Pancreas (tissue), 10 donors: ENCODE data around the gene NSUN5. TPM values are rescaled to one million over a fixed set of nuclear protein-coding genes. Genes with fewer than 3 reads are reported as not detected.

Experiments
- ATAC-seq, 4 donors: fragments of 200-7000 bp; cut with Tn5 transposase; one replicate each; pipeline versions ENCODE4 v1.8.0 to v1.9.1; 2020; ENCODE audit warnings: mild to moderate bottlenecking in 4 of 4, moderate library complexity in 4 of 4
- DNase-seq, 6 donors: peaks; one replicate each; pipeline ENCODE4 v3.0.0-alpha.2; 2020
- FAIRE-seq: peaks from 2 replicates; lab custom pipeline; 2012; peaks lifted over from hg19 to GRCh38; lab: Jason Lieb, UNC
- H3K27ac ChIP-seq, 4 donors: fragments of 200-600 bp; sonication (generic); 1 replicate in 3 of 4; 2 replicates in 1 of 4; pipeline versions ENCODE4 v1.5.0 to v1.8.0; 2020
- H3K27me3 ChIP-seq, 4 donors: fragments of 200-600 bp; one replicate each; pipeline ENCODE4 v1.8.0; 2021
- H3K36me3 ChIP-seq, 3 donors: fragments of 200-600 bp; sonication (generic) in 1 of 3; one replicate each; pipeline versions ENCODE4 v1.5.0 to v1.8.0; 2020 to 2021
- H3K4me1 ChIP-seq, 3 donors: fragments of 200-600 bp; one replicate each; pipeline ENCODE4 v1.8.0; 2021
- H3K4me3 ChIP-seq, 4 donors: fragments of 200-600 bp; sonication (generic) in 2 of 4; one replicate each; pipeline versions ENCODE4 v1.5.0 to v1.8.0; 2020 to 2021
- H3K9me3 ChIP-seq, 4 donors: fragments of 200-600 bp; one replicate each; pipeline ENCODE4 v1.8.0; 2021
- WGBS, 2 donors: extraction: QIAGEN DNeasy Blood & Tissue Kit; methylation state at CpG; one replicate each; pipeline ENCODE4 v1.1.7; 2013; 5-methylcytosine and 5-hydroxymethylcytosine counted together
- intact Hi-C, 3 donors: fragments of 100-400 bp; cut with DNase I; formaldehyde crosslinking; loops; one replicate each; pipeline versions ENCODE4 v1.11.1 to v1.14.2; 2022
- polyA plus RNA-seq, 2 donors: library from polyadenylated mRNA; stranded (reverse); fragments of 200-250 nt; gene quantifications; one replicate each; pipeline ENCODE4 v1.2.3, GENCODE V29; 2013
- total RNA-seq, 6 donors: library from RNA; stranded (reverse); fragmentation: NEBNext Ultra II Directional in 4 of 6; extraction: Animal tissue kit (Norgen Biotek cat#: 25700) in 4 of 6; gene quantifications; one replicate each; pipeline versions ENCODE4 v1.2.1 to v1.2.4, GENCODE V29; 2021 to 2023
- TF ChIP-seq, protein P1 (sequence below), 4 donors: fragments of 200-600 bp; sonication (generic) in 3 of 4; IDR thresholded peaks; one replicate each; pipeline versions ENCODE4 v1.5.0 to v1.8.0; 2021; ENCODE audit warnings: antibody characterized with exemption in 4 of 4
- donor health status: healthy with polysubstance abuse.
- donor health status: DM: no; HTN: no; CAD: no; lungs with moderate emphysema.
- donor health status: DM: no; HTN: no; CAD: no.
- donor health status: control.
- donor health status: control.
- donor health status: Bipolar disorder and iron deficiency.
- donor health status: DM: yes; HTN: yes; CAD: no.
- donor health status: DM: no; HTN: no; CAD: no.
- donor health status: DM: no; HTN: no; CAD: no.
- donor health status: DM: yes; HTN: yes; CAD: no.

The NSUN5 gene
- total and polyA plus RNA-seq, 8 donors, result 11.4 to 35.3 (median 17.9) TPM

DNA sequence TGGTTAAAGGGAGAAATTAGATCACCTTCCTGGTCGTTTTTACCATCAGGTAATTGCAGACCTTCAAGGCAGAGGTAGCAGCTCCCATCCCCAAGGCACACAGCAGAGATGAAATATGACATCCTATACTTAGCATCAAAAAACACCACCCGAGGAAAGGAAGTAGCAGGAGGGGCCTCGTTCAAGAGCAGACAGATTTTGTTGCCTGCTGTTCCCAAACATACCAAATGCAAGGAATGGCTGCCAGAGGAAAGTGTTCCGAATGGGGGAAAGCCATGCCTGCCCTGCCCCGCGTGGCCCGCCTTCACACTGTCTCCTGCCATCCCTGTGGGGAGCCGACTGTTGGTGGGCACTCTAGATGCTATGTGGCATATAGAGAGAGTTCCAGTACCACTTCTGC is 37.3 kb upstream of the NSUN5 start:
- 67 to 74% methylated on average over 8 of the region's 8 CpGs for WGBS, 2 donors
- no peak for FAIRE-seq
- H3K9me3 ChIP-seq, result no peaks in the 10 kb centered on the region
- no peak overlapping the region for H3K27ac ChIP-seq
- no peak overlapping the region for H3K4me3 ChIP-seq
- H3K36me3 ChIP-seq, result no peaks in the 10 kb centered on the region
- no peak for ATAC-seq
- no peaks in the 10 kb centered on the region for H3K27me3 ChIP-seq
- DNase-seq, result no peak
- intact Hi-C loops, result loop anchor here in 1 of 3 donors (10.0 kb wide), 1 partner anchor 99 kb away; no protein-coding TSS in a partner anchor
- H3K4me1 ChIP-seq, result no peaks in the 10 kb centered on the region
- TF ChIP-seq, protein P1, sequence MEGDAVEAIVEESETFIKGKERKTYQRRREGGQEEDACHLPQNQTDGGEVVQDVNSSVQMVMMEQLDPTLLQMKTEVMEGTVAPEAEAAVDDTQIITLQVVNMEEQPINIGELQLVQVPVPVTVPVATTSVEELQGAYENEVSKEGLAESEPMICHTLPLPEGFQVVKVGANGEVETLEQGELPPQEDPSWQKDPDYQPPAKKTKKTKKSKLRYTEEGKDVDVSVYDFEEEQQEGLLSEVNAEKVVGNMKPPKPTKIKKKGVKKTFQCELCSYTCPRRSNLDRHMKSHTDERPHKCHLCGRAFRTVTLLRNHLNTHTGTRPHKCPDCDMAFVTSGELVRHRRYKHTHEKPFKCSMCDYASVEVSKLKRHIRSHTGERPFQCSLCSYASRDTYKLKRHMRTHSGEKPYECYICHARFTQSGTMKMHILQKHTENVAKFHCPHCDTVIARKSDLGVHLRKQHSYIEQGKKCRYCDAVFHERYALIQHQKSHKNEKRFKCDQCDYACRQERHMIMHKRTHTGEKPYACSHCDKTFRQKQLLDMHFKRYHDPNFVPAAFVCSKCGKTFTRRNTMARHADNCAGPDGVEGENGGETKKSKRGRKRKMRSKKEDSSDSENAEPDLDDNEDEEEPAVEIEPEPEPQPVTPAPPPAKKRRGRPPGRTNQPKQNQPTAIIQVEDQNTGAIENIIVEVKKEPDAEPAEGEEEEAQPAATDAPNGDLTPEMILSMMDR (IDR thresholded peaks at IDR 0.05), result no peak

DNA sequence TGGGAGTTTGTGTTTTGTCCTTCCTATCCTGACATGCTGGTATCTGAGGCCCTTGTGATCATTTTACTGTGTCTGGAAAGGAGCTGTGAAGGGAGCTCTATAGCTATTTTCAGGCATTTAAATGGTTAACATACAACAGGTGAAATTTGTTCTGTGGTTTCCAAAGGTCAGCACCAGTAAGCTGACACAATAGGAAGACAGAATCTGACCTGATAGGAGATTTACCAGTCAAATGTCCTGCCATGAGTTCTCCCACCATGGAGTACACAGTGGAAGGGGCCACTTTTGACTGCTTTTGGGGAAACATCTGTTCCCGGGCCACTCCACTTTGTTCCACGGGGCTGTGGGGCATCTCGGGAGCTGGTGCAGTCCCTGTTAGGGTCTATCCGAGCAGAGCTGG is 36.9 kb upstream of the NSUN5 start:
- intact Hi-C loops, result loop anchor here in 1 of 3 donors (10.0 kb wide), 1 partner anchor 99 kb away; no protein-coding TSS in a partner anchor
- no peak for DNase-seq
- no peaks in the 10 kb centered on the region for H3K4me1 ChIP-seq
- 60 to 61% methylated on average over 4 of the region's 4 CpGs for WGBS, 2 donors
- ATAC-seq, result no peak
- H3K27ac ChIP-seq, result no peak overlapping the region
- TF ChIP-seq, protein P1 (IDR thresholded peaks at IDR 0.05), result no peak
- no peaks in the 10 kb centered on the region for H3K36me3 ChIP-seq
- H3K9me3 ChIP-seq, result no peaks in the 10 kb centered on the region
- H3K4me3 ChIP-seq, result no peak overlapping the region
- FAIRE-seq, result no peak
- no peaks in the 10 kb centered on the region for H3K27me3 ChIP-seq

DNA sequence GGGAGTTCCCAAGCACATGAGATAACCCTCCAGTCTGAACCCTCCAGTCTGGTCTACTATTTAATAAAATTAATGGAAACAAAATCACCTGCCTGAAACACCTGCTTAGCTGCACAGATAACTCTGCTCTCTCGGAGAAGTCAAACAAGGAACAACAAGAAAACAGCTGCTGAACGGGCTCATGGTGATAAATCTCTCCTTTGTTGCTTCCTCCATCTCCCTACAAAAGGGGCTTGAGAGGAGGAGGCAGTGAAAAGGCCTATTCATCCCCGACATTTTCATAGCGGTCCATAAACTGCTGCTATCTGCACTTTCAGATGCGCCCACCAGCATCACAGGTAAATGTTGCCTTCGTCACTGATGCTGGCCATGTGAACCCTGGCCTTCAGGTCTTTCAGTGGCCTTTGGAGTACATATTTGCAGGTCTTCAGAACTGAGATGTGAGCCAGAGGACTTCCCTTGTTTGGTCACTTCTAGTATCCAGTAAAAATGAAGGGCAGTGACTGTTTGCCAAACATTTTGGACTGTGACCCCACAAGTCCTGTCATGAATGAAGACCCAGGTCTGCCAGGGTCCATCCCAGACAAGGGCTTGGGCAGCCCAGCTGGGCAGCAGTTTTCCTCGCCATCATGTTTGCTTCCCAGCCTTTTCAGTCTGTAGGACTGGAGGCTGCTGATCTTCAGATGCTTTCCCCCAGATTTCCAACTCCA is 35.2 kb upstream of the NSUN5 start:
- no peaks in the 10 kb centered on the region for H3K36me3 ChIP-seq
- ATAC-seq, result no peak
- H3K4me3 ChIP-seq, result no peak overlapping the region
- H3K27ac ChIP-seq, result no peak overlapping the region
- TF ChIP-seq, protein P1 (IDR thresholded peaks at IDR 0.05), result no peak
- no peaks in the 10 kb centered on the region for H3K27me3 ChIP-seq
- intact Hi-C loops, result loop anchor here in 1 of 3 donors (10.0 kb wide), 1 partner anchor 101 kb away; no protein-coding TSS in a partner anchor
- no peaks in the 10 kb centered on the region for H3K9me3 ChIP-seq
- no peak for FAIRE-seq
- DNase-seq, result no peak
- no peaks in the 10 kb centered on the region for H3K4me1 ChIP-seq
- WGBS, 2 donors, result 73 to 75% methylated on average over 7 of the region's 7 CpGs

DNA sequence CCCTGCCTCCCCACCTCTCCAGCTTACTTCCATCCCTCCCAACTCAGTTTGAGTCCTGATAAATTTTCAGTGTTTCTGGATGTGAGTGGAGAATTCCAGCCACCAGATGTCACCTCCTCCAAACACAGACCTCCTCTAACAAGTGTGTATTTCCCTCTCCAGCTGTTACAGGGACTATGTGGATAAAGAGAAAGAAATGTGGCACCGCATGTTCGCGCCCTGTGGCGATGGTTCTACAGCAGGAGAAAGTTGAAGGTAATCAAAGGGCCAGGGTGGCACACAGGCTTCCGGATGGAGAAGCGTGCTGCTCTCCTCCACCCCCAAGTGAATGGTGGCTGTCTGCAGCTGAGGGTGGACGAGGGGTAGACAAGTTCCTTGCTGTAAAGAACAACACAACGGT is 34.0 kb upstream of the NSUN5 start:
- FAIRE-seq (no peak), ATAC-seq (peak; percentile 87 to 98 (median 92)), DNase-seq (peak in 3 of 6 donors; percentile 33 to 52 (median 34))
- H3K4me1 ChIP-seq, result no peaks in the 10 kb centered on the region
- WGBS, 2 donors, result 22 to 28% methylated on average over 8 of the region's 8 CpGs
- H3K9me3 ChIP-seq, result no peaks in the 10 kb centered on the region
- H3K4me3 ChIP-seq, result peak overlapping the region in 1 of 4 donors; percentile 7
- no peak overlapping the region for H3K27ac ChIP-seq
- no peaks in the 10 kb centered on the region for H3K36me3 ChIP-seq
- H3K27me3 ChIP-seq, result no peaks in the 10 kb centered on the region
- intact Hi-C loops, result loop anchor here in 1 of 3 donors (10.0 kb wide), 1 partner anchor 102 kb away; no protein-coding TSS in a partner anchor
- TF ChIP-seq, protein P1 (IDR thresholded peaks at IDR 0.05), result peak in 3 of 4 donors; percentile 18 to 43 (median 25)

DNA sequence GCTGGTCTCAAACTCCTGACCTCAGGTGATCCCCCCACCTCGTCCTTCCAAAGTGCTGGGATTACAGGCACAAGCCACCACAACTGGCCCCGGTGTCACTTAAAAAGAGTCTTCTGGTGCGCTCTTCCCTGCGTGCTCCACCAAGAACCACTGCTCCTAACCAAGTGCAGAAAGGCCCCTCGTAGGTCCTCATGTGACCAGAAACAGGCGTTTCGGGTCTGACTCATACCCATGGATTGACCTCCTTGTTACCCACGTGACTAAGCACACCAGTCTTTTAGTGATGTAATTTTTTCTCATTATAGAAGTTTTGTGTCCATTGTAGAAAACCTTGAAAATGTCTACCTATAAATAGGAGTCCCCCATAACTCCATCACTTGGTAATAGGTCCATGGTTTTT is 33.3 kb upstream of the NSUN5 start:
- FAIRE-seq (no peak), ATAC-seq (peak in 2 of 4 donors; percentile 15 to 43), DNase-seq (no peak)
- TF ChIP-seq, protein P1 (IDR thresholded peaks at IDR 0.05), result no peak
- intact Hi-C loops, result loop anchor here in 1 of 3 donors (10.0 kb wide), 1 partner anchor 103 kb away; no protein-coding TSS in a partner anchor
- Histone ChIP-seq H3K36me3 (no peaks in the 10 kb centered on the region), H3K4me1 (no peaks in the 10 kb centered on the region), H3K27ac (no peak overlapping the region), H3K4me3 (no peak overlapping the region), H3K27me3 (no peaks in the 10 kb centered on the region), H3K9me3 (no peaks in the 10 kb centered on the region)
- WGBS, 2 donors, result 59 to 67% methylated on average over 8 of the region's 8 CpGs
